Measurements from ENCODE around the gene DIP2B.
A peak's percentile ranks its signal among the peaks of the same experiment; 100 is the strongest.

The DIP2B gene

DNA sequence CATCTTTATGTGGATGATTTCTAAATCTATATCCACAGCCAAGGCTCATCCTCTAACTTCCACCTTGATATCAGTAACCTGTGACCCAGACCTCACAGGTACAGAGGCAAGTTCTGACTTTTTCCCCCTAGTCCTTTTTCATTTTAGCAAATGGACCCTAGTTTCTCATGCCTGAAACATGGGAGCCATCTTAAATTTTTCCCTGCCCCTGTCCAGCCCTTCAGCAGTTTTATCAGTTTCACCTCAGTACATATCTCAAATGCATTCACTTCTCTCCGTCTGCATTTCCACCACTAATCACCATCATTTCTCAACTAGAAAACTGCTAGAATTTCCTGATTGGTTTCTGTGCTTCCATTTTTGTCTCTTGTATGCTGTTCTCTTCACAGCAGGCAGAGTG, 79.3 kb downstream of the DIP2B start:
- no peak for DNase-seq

DNA sequence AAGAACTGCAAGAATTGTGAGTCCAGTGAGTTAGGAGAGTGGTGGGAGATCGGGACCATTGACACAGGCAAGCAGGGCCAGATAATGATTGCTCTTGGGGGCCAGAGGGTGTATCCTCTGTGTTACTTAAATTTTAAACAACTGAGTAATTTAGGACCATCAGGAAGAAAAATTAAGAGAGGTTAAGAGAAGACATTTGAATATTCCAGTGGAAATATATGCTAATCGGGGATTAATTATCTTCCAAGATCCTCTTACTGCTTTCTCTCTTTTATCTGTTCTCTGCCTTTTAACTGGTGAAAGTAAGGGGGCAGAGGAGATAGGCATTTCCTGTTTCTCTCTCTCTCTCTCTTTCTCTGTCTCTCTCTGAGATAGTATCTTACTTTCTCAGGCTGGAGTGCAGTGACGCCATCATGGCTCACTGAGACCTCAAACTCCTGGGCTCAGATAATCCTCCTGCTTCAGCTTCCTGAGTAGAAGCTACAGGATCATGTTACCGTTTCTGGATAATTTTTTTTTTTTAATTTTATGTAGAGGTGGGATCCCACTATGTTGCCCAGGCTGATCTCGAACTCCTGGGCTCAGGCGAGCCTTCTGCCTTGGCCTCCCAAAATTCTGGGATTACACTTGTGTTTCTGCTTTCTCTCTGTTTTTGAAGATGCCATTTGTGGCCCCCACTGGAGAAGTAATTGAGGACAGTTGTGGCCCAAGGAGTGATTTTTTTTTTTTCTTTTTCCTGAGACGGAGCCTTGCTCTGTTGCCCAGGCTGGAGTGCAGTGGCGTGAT, 85.1 kb downstream of the DIP2B start:
- DNase-seq, result peak; percentile 52

DNA sequence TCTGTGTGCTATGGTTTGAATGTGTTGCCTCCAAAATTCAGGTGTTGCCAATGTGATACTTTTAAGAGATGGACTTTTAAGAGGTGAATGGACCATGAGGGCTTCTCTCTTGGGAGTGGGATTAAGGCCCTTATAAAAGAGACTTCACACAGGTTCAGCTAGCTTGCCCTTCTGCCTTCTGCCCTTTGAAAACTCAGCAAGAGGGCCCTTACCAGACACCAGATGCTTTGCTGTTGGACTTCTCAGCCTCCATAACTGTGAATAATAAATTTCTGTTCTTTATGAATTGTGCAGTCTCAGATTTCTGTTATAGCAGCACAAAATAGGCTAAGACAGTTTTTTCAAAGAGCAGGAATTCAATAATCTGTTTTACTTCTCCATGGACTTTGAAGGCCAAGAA, 86.1 kb downstream of the DIP2B start:
- DNase-seq, result no peak

DNA sequence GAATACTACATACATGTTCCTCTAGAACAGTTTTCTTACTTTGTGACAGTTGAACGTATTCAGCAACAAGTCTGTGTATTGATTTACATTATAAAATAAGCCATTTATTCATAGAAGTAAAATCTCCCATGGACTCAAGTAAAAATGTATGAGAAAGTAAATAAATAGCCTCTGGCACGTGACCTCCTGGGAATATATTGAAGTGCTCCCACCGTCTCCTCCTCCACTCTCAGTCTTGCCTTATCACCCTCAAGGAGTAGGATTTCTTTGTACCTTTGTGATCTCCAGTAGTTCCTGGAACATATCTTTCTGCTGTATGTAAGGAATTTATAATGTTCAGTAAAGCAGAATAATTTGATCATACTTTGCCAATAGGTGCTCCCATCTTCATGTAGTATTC, 90.9 kb downstream of the DIP2B start:
- DNase-seq, result no peak

DNA sequence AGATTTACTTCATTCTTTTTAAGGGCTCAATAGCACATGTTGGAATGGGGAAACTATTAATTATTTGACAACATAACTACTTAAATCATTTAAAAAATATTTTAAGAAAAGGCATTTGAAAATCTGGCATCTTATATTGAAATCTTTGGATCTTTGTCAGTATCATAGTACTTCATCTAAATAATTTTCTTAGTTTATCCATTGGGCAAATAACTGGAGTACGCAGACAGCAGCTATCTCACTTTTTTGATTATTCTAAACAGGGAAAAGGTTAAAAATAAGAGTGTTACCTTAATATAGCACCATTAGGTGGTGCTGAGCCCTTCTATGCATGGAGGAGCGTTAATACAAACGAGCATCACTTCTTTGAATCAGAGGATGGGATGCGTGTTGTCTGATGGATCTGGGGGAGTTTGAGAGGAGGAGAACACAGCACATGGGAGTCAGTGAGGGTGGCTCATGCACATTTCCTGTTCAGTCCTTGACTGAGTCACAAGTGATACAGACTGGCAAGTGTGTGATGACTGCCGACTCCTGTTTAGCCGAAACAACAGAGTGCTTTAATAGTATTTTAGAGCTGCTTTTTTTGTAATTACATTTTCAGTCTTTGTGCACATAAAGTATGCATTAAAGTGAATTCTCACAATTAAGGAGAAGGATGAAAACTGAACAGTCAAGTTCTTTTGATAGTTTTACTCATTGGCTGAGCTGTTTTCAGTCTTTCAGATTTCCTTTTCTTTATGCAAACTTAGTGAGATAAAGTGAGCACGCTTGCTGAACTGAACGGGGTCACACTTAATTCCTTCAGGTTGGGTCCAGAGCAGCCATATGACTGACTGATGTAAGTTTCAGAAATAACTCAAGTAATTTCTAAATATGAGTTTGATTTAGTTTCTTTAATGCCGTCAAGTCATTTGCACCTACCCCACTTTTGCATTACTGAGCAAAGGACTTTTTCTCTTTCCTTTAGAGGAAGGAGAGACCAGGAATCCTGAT, 92.7 kb downstream of the DIP2B start:
- peak; percentile 71 for DNase-seq

DNA sequence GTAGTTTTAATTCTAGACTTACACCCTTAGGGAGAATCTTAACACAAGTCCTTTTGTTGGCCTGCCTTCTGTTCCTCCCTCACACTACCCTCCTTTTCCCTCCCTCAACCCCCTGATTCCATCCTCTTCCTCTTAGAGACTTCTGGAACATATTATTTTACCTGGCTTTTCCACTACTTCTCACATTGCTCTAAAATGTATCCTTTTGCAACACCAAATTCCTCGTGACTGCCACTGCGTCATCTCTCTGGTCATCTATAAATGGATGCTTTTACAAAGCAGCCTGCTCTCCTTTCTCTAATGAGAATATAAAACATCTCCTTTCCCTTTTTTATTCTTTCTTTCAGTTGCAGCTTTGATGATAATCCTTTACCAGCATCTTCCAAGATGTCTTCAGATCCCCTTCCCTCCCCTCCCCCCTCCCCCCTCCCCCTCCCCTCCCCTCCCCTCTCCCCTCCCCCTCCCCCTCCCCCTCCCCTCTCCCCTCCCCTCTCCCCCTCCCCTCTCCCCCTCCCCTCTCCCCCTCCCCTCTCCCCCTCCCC, 93.6 kb downstream of the DIP2B start:
- no peak for DNase-seq

DNA sequence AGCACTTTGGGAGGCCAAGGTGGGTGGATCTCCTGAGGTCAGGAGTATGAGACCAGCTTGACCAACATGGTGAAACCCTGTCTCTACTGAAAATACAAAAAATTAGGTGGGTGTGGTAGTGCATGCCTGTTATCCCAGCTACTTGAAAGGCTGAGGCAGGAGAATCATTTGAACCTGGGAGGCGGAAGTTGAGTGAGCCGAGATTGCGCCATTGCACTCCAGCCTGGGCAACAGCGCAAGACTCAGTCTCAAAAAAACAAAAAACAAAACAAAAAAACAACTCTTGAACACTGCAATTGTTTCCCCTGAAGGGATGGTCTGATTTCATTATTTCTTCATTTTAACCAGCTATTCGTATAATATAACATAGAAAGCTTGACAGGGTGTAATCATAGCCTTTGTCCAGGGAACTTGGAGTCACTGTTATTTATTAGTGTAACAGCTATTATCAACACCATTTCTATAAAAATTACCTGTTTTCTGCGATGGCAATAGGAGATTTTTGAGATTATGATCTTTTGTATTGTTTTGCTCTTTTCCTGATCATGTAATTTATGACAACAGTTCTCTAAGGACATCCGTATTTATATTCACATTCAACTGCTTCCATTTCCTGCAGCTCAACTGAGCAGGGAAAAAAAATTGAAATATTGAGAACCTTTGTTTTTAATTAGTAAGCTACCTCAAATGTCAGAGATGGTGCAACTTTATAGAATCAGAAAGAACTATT, 94.7 kb downstream of the DIP2B start:
- DNase-seq, result no peak

DNA sequence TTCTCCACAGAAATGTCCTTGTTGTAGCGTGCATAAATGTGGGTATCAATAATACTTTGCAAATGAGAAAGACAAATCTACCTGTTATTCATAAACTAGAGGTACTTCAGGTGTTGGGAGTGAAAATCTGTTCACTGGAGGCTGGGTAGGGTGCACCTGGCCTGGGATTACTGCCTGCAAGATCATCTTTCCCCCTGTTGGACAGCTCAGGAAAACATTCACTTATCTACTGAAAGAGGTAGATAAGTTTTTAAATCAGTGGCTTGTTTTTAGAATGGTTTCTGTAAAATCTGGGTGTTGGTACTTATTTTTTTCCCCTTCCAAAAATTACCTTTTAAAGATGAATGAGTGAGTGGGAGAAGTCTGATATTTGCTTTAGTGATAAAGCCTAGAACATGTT, 95.6 kb downstream of the DIP2B start:
- DNase-seq, result no peak

DNA sequence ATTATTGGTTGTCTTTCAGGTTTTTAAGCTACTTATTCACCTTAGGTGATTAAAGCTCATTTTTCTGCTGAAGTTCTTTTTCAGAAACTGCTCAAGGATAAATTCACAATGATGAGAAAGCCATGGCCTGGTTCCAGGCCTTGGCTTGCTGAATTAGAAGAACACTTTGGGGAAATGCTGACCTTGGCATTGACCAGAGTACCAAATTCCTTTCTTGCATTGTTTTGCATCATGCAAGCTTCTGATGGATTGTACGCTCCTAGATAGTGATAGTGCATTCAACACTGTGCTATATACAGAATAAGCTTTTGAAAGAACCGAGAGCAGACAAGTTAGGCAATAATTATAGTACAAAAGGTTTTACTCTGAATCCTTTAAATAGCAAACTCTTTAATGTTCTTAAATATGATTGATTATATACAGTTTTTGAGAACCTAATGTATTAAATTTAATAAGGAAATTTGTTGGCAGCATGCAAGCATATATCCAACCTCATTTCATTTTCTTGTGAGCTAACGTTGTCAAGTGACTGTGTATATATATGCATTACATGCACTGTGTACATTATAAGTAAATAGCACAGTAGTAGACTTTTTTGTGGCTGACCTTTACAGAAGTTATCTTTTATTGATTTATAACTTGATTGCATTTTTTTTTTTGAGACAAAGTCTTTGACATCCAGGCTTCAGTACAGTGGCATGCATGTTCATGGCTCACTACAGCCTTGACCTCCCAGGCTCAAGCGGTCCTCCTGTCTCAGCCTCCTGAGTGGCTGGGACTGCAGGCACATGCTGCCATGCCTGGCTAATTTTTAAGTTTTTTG, 99.2 kb downstream of the DIP2B start:
- no peak for DNase-seq

DNA sequence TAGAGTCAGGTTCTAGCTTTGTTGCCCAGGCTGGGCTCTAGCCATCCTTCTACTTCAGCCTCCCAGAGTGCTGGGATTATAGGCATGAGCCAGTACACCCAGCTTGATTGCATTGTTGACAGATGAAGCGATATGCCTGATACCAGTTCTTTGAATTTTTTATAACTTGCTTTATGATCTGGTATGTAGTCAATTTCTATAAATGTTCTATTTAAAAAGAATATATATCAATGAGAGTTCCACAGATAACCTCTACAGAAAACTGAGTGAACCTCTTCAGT, 99.8 kb downstream of the DIP2B start:
- DNase-seq, result no peak

DNA sequence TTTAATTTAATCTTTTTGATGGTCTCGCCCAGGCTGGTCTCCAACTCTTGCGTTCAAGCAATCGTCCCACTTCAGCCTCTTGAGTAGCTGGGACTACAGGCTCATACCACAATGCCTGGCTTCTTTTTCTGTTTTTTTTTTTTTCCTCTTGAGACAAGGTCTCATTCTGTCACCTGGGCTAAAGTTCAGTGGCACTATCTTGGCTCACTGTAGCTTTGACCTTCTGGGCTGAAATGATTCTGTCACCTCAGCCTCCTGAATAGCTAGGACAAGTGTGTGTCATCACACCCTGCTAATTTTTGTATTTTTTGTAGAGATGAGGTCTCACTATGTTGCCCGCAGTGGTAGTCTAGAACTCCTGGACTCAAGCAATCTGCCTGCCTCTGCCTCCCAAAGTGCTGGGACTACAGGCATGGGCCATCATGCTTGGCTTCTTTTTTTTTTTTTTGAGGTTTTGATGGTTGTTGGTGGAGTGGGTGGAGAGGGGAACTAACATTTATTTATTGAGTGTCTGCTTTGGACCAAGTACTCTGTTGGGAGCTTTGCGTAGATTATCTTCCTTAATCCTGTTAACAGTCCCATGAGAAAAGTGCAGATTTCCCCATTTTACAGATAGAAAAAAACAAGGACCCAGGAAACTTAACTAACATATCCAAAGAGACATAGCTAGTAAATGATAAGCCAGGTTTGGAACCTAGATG, 102.0 kb downstream of the DIP2B start:
- no peak for DNase-seq

DNA sequence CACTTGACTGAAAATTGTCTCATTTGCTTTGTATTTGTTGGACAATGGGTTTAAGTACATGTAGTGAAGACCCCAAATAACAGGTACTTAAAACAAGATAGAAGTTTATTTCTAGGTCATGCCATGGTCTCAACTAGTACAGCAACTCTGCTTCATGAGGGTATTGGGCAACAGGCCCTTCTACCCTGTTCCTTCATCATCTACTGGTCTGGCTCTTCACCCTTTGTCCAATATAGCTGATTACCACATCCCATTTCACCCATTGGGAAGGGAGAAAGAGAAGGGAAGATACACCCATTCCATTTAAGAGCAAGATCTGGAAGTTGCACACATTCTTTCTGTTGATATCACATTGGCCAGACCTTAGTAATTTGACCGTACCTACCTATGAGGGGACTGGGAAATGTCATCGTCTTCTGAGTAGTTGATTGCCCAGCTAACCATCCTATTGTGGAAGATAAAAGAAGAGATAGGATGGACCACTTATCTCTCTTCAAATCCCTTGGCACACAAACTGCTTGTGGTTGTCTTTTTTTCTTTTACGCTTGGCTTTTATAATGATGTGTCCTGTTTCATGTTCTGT, 104.6 kb downstream of the DIP2B start:
- DNase-seq, result no peak

DNA sequence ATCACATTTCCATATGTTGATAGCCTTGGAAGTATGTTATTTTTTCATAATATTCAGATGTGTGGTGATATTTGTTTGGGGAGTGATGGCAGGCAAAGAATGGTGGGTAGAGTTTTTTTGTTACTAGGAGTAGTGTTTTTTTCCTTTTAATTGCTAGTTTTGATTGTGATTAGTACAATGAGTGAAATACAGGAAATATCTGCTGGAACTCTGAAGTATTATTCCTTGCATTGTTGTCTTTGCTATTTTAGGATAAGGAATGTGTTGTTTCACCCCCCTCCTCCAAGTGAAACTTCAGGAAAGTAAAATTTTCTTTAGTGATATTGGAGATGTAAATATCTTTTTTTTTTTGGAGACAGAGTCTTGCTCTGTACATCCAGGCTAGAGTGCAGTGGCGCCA, 105.4 kb downstream of the DIP2B start:
- DNase-seq, result no peak

DNA sequence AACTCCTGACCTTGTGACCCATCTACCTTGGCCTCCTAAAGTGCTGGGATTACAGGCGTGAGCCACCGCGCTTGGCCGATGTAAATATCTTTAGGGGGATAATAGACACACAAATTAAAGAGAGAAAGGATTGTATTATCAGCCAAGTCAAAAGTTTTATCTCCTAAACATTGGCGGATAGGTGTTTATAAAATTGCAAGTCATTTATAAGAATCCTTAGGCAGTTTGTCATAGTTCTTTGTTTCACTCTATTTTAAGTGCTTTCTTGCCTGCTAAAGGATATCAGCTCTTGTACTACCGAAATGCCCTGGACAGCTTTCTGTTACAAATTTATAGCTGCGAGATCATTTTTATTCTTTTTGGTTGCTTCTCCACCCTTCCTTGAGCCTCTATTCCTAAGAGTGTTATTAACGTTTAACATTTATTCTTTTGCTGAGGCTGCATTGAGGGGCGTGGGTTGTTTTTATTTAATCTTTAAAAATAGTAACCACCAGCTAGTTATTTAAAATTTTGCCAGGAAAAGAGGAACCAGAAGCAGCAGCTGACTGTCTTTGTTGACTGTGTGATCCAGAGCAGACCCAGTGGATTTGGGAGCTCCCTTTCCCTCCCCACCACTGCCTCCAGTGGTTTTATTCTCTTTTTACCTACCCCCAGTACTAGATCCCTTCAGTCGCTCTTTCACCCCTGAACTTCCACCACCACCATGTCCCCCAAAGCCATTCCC, 106.4 kb downstream of the DIP2B start:
- DNase-seq, result no peak

DNA sequence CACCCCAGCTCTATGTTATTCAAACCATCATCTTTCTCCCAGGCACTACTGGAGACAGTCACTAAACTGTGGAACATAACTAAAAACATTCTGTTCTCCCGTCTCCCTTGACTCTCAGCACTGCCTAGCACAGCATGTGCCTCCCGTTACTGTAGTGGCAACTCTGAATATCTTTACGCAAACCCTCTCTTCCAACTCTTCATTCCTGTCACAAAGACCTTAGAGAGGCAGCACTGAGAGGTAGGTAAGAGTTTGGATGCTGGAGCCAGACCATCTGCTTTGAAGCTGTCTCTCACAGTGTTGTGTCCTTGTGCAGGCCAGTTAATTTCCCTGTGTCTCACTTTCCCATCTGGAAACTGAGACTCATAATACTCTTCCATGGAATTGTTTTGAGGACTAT, 108.1 kb downstream of the DIP2B start:
- no peak for DNase-seq

DNA sequence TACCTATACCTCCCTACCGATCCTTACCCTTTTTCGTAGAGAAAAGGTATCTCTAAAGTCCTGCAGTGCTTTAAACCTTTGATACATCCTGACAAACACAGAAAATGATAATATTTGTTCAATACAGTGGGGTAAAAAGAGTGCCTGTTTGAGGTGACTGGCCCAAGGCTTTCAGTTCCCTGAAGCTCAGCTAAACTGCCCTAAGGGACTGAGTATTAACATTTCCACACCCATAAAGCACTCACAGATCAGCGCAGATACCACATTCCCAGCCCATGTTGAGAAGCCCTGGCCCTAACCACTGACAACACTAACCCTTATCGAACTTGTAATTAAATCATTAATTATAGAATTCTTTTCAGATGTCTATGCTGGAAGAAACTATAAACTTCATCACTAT, 108.7 kb downstream of the DIP2B start:
- no peak for DNase-seq

DNA sequence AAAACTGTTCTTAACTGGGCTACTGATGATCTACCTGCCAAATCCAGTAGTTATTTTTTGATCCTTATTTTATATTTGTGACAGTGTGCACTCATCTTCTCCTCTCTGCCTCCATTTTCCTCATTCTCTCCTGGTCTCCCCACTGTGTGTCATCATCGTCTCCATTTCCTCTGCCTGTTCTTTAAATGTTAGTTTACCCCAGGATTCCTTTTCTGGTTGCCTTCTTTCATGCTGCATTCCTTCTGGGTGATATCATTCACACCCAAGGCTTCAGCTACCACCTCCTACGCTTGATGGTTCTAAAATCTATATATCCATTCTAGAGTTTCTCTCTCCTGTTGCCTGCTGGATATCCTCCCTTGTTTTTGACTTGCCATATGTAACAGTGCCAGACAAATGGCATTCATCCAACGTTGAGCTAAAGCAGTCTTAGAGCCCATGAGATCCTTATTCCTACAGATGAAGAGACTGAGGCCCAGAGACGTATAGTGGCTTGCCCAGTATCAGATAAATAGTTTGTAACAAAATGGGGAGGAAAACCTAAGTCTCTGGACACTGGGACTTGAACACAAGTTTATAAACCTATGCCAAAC, 109.5 kb downstream of the DIP2B start:
- DNase-seq, result no peak

DNA sequence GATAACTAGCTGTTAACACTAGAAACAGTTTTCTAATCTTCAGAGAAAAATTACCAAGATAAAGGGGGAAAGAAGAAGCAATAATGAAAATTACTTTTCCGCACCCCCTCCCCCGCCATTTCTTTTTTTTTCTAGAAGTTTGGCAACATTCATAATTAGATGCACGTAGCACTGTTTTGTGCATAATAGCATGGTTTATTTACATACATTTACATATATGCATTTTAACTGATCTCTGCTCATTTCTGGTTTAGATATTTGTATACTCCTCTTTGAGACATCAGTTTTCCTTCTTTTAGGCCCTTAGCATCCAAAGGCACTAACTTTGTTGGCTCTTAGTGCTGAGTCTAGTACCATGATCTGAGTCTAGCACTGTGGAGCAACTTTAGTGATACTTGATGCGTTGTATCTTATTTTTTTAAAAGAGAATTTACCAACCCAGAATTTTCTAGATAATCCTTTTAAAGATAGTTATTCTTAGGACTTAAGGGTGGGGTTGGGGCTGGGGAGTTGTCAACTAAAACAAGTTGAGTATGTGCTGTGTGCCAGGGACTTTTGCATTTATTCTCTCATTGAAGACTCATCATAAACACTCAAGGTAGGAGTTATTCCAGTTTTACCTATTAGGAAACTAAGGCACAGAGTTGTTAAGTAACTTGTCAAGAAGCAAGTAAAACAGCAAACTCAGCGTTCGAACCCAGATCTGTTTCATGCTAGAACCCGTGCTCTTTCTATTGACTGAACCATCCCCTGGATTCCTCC, 110.5 kb downstream of the DIP2B start:
- no peak for DNase-seq

DNA sequence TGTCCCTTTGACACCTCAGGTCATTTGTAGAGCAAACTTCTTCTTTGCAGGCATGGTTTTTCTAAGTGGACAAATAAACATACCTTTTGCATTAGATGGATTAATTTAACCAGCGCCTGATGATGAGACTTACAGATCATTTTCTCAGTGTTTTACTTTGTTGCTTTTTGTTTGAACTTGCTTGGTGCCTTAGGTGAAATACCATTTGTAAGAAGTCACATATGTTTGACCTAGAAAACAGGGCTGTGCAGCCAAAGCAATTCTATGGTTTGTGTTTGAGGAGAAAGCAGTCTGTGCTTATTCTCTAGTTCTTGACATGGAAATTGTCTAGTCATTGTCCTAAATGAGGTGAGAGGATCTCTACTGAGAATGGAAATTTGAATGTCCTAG, 111.1 kb downstream of the DIP2B start:
- no peak for DNase-seq

Data from CD4-positive, alpha-beta T cell treated with Interleukin-17A for 4 hours (primary cell).